HG02623 (cell line): Measurements from ENCODE around the gene LIN7A.
"Not testable (repeated sequence)": the region's sequence is repeated elsewhere in the genome, so short reads cannot be mapped to it uniquely, and the experiment has no call there.

Experiments used
- ATAC-seq: cut with Tn5 transposase; IDR thresholded peaks from one replicate; pipeline ENCODE4 v1.9.1; 2021; ENCODE audit warnings: moderate library complexity; ENCODE audit not compliant: unreplicated experiment

Gene LIN7A

GRCh38 chr12:80811957-80812708, 125.6 kb downstream of the LIN7A start:
- no peak for ATAC-seq

DNA sequence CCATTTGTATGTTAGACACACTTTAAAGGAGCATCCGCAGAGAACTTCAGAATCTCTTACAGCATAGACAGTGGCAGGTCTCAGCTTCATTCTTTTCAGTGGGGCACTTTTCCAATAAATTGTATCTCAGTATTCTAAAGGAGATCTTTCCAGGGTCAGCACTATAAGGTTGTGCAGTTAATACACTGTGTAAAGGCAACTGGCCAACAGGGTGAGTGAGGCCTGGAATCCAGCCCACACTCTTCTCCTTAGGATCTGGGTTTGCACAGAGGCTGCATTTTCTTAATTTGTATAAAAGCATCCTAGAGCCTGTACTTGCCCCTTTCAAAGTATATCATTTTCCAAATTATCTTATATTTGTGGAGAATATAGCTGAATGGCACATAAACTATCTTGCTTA, 126.9 kb downstream of the LIN7A start:
- ATAC-seq = no peak

- ATAC-seq = peak; percentile 83
These were observed 130.0 kb downstream of the LIN7A start for GRCh38 chr12:80807640-80808288.

- ATAC-seq = no peak
These were observed 132.6 kb downstream of the LIN7A start for GRCh38 chr12:80805106-80805505.

GRCh38 chr12:80802652-80803400, 134.9 kb downstream of the LIN7A start:
- ATAC-seq = peak; percentile 84

DNA sequence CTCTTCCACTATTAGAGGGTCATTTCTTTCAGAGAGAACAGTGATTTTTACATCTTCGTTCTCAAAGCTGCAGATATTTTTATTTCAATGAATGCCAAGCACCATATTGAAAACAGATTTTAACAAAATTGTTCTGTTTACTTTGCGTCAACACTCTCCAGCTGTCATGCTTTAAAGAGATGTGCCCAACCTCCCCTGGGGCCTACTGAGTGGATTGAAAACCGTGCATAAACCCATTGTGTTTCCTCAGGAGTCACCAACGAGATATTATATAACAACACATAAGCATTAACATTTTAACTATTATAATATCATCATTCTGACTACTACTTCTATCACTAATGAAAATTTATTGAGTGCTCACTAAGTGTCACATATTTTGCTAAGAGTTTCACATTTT, 139.5 kb downstream of the LIN7A start:
- ATAC-seq = no peak

- no peak for ATAC-seq
These were observed 143.2 kb downstream of the LIN7A start for GRCh38 chr12:80794551-80794950.

DNA sequence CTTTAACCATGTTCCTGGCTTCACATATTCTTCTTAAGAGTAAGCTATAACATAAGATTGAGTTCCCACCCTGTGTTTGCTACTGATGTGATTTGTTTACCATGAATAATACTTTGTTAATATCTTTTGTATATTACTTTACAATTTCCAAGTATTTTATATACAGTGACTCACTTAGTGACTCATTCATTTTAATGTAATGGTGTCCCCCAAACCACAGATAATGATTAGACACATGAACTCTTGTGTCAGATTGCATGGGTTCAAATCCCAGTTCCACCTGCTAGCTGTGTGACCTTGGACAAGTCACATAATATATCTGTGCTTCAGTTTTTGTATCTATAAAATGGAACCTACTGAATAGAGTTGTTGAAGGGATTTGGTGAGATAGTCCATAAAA, 144.9 kb downstream of the LIN7A start:
- ATAC-seq = no peak

- ATAC-seq = no peak
These were observed 145.9 kb downstream of the LIN7A start for GRCh38 chr12:80791863-80792262.

GRCh38 chr12:80788407-80788806, 149.3 kb downstream of the LIN7A start:
- not testable (repeated sequence) for ATAC-seq

- ATAC-seq = not testable (repeated sequence)
These were observed 154.7 kb downstream of the LIN7A start for GRCh38 chr12:80782963-80783470.

- no peak for ATAC-seq
These were observed 156.4 kb downstream of the LIN7A start for GRCh38 chr12:80781313-80781712.

DNA sequence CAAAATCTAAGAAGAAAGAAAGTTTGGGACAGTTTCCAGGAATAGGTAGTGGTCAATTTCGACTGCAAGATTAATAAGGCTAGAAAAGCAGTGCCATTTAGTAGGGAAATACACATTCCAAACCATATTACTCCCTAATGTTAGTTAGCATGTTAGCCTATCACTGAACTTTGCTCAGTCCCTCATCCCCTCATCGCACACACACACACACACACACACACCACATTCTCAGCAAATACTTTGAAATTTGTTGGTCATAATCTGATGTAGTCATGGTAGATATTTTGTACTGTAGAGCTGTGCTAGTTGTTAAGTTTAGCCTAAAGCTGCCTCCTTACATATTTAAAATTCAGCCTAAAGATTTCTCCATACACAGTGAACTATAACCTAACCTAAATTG, 157.0 kb downstream of the LIN7A start:
- no peak for ATAC-seq

DNA sequence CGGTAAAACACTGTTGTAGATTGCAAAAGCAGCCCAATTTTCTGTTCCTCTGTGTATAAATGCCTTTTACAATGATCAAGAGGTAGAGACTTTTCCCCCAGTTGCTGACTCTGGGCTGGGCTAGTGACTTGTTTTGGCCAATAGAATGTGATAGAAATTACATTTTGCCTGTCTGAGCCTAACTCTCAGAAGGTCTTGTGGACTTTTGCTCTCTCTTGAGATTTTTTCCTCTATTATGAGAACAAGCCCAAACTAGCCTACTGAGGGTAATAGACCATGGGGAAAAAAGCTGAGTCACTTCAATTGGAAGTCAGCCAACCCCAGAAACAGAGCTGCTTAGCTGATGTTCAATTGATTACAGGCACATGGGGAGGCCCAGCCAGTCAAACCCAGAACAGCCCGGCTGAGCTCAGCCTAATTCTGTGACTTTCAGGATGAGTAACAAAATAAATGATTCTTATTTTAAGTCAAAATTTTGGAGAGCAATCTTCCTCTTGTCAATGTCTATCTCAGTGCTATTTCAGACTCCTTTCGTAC, 159.7 kb downstream of the LIN7A start:
- ATAC-seq = peak; percentile 96

GRCh38 chr12:80777587-80777986, 160.1 kb downstream of the LIN7A start:
- ATAC-seq = no peak

- ATAC-seq = no peak
These were observed 161.0 kb downstream of the LIN7A start for GRCh38 chr12:80776706-80777105.

GRCh38 chr12:80770958-80771357, 166.8 kb downstream of the LIN7A start:
- ATAC-seq = no peak

DNA sequence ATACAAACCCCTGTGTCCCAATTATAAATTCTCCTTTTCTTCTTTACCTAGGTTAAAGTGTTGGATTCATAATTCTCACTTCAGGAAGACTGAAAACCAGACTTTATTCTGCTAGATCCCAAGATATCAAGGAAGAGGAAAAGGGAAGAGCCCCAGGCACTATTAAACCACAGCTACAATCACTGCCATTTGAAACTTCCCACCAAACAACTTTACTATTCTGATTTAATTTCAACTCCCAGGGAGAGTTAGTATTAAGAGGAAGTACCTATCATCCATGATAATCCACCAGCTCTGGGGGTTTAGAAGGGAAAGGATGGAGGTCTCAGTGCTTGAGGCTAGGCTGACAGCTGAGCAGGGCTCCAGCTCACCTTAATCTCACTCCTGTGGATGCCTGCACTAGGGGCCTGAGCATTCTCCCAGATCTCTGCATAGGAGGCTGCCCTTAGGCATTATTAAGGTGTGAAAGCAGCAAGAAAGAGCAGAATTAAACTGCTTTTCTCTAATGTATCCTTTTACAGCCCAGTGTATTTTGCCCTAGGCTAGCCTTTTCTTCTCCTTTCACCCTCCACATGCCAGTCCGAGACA, 168.1 kb downstream of the LIN7A start:
- no peak for ATAC-seq

DNA sequence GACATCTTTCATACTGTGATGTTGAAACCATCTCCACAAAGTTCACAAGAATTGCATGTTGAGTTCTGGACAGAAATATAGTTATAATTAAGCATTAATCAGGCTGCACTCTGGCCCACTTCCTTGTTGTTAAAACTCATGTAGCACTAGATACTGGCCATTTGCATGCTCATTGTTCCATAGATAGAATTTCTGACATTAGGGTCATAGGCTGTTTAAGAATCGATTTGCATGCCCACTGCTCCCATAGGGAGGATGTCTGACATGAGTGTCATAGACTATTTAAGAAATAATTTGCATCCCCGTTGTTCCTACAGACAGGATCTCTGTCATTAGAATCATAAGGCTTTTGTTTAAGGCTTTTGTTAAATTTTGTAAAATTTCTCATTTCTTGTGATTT, 170.8 kb downstream of the LIN7A start:
- peak; percentile 90 for ATAC-seq

DNA sequence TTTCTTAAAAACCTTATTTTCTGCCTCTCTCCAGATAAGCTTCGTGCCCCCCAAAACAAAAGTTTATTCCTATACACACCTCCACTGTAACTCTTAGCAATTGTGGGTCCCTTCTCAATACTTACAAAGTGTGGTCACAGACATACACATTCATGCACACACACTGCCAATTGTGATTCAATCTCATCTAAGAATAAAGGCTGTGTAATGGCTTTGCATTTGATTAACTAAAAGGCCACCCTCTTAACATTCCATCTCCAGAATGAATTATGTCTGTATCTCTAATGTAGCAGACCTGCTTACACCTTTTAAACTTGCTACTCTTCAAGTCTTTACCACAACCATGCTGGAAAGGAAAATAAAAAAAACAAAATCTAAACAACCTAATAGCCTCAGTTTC, 171.5 kb downstream of the LIN7A start:
- no peak for ATAC-seq

DNA sequence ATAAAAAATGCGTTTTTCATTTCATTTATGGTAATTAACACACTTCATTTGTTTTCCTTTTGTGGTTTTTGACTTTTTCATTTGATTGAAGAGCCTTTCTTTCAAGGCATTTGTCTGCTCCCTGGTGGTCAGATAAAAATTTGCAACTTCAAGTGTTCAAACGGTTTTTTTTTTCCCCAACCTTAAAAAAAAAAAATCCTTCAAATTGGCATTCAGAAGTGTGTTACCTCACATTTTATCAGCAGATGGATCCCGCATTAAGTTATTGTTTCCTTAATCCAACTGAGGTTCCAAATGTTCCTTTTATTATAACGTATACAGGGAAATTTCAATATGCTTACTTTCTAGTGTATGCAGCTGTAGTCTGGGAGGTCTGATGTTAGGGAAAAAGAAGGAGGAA, 173.9 kb downstream of the LIN7A start:
- no peak for ATAC-seq
